Neural progenitor cell (in vitro differentiated cells): Measurements from ENCODE around the gene SLC50A1. TPM values are rescaled to one million over a fixed set of nuclear protein-coding genes. Genes with fewer than 3 reads are reported as not detected.

Source experiments
- DNase-seq: peaks from one replicate; pipeline ENCODE4 v3.0.0-alpha.2; 2016; ENCODE audit warnings: low spot score
- H2AFZ ChIP-seq: fragments of 200-600 bp; sonication (generic); replicated peaks from 2 replicates; pipeline ENCODE4 v1.6.1; 2016; ENCODE audit warnings: antibody characterized with exemption
- H3F3A ChIP-seq: fragments of 200-600 bp; sonication (generic); 2 replicates; pipeline ENCODE4 v1.6.1; 2016; ENCODE audit warnings: antibody characterized with exemption, low read depth
- H3K27ac ChIP-seq: fragments of 200-600 bp; sonication (generic); 2 replicates; pipeline ENCODE4 v1.5.1; 2016; ENCODE audit warnings: mild to moderate bottlenecking
- H3K27me3 ChIP-seq: fragments of 200-600 bp; sonication (generic); 2 replicates; pipeline ENCODE4 v1.6.1; 2016; ENCODE audit warnings: mild to moderate bottlenecking, moderate library complexity
- H3K36me3 ChIP-seq: fragments of 200-600 bp; sonication (generic); 2 replicates; pipeline ENCODE4 v1.5.1; 2016
- H3K4me1 ChIP-seq: fragments of 200-600 bp; sonication (generic); 2 replicates; pipeline ENCODE4 v1.6.1; 2016; ENCODE audit warnings: mixed run types
- H3K4me2 ChIP-seq: fragments of 200-600 bp; sonication (generic); 2 replicates; pipeline ENCODE4 v1.6.1; 2016
- H3K4me3 ChIP-seq: fragments of 200-600 bp; sonication (generic); 2 replicates; pipeline ENCODE4 v1.5.1; 2016
- H3K79me2 ChIP-seq: fragments of 200-600 bp; sonication (generic); 2 replicates; pipeline ENCODE4 v1.6.1; 2016; ENCODE audit warnings: low read depth
- H3K9ac ChIP-seq: fragments of 200-600 bp; sonication (generic); 2 replicates; pipeline ENCODE4 v1.6.1; 2016
- H3K9me3 ChIP-seq: fragments of 200-600 bp; sonication (generic); 2 replicates; pipeline ENCODE4 v1.5.1; 2016; ENCODE audit warnings: low read depth
- H4K20me1 ChIP-seq: fragments of 200-600 bp; sonication (generic); 2 replicates; pipeline ENCODE4 v1.6.1; 2016; ENCODE audit warnings: low read depth
- H3K27ac Mint-ChIP-seq: 3 replicates; pipeline ENCODE4 v1.8.0; 2021; ENCODE audit warnings: mixed read lengths
- H3K27me3 Mint-ChIP-seq: 2 replicates; pipeline ENCODE4 v1.8.0; 2022; ENCODE audit warnings: low read depth, mild to moderate bottlenecking, inconsistent platforms, moderate library complexity, mixed read lengths; ENCODE audit not compliant: insufficient read depth
- H3K36me3 Mint-ChIP-seq: 3 replicates; pipeline ENCODE4 v1.8.0; 2021; ENCODE audit warnings: mixed read lengths
- H3K4me1 Mint-ChIP-seq: 3 replicates; pipeline ENCODE4 v1.8.0; 2021; ENCODE audit warnings: mixed read lengths
- H3K4me3 Mint-ChIP-seq: 3 replicates; pipeline ENCODE4 v1.8.0; 2021; ENCODE audit warnings: mild to moderate bottlenecking, moderate library complexity, mixed read lengths
- H3K9me3 Mint-ChIP-seq: 3 replicates; pipeline ENCODE4 v1.8.0; 2020; ENCODE audit warnings: mixed read lengths
- CTCF ChIP-seq: fragments of 200-600 bp; sonication (generic); IDR thresholded peaks from 2 replicates; pipeline ENCODE4 v1.5.1; 2017; ENCODE audit warnings: antibody characterized with exemption, mild to moderate bottlenecking
- EZH2 ChIP-seq: fragments of 200-600 bp; sonication (generic); IDR thresholded peaks from 2 replicates; pipeline ENCODE4 v1.6.1; 2017; ENCODE audit warnings: antibody characterized with exemption, mild to moderate bottlenecking, moderate library complexity
- EZH2phosphoT487 ChIP-seq: fragments of 200-600 bp; sonication (generic); IDR thresholded peaks from 2 replicates; pipeline ENCODE4 v1.6.1; 2017; ENCODE audit warnings: antibody characterized with exemption
- total RNA-seq: library from RNA; depleted of rRNA; stranded (reverse); fragments of >200 nt; gene quantifications from 2 replicates; pipeline ENCODE4 v1.2.3, GENCODE V29; 2015; ENCODE audit warnings: low replicate concordance

Gene SLC50A1
- total RNA-seq, 1 donor from 2014 or later: 14.4 TPM

- Mint-ChIP-seq H3K27me3 (peaks cover 13% of the 10 kb centered on the region), H3K27ac (no peak overlapping the region), H3K36me3 (peaks cover 21% of the 10 kb centered on the region), H3K9me3 (no peaks in the 10 kb centered on the region), H3K4me3 (peak overlapping the region; percentile 42), H3K4me1 (peaks cover 31% of the 10 kb centered on the region)
- no peaks in the 10 kb centered on the region for H3K9me3 ChIP-seq
- no peak overlapping the region for H3K4me3 ChIP-seq
- peaks cover 36% of the 10 kb centered on the region for H3F3A ChIP-seq
- H3K9ac ChIP-seq: no peak overlapping the region
- no peaks in the 10 kb centered on the region for H4K20me1 ChIP-seq
- TF ChIP-seq EZH2: no peak
- TF ChIP-seq CTCF: no peak
- no peak for TF ChIP-seq EZH2phosphoT487
- H3K4me2 ChIP-seq: no peak overlapping the region
- H3K27me3 ChIP-seq: no peaks in the 10 kb centered on the region
- no peaks in the 10 kb centered on the region for H3K36me3 ChIP-seq
- H3K79me2 ChIP-seq: peaks cover 8% of the 10 kb centered on the region
- no peak overlapping the region for H3K27ac ChIP-seq
- H2AFZ ChIP-seq: no peak overlapping the region
- no peak for DNase-seq
- no peaks in the 10 kb centered on the region for H3K4me1 ChIP-seq
Measured at GRCh38 chr1:155177918-155178281, 42.2 kb downstream of the SLC50A1 start.

GRCh38 chr1:155178441-155179111 lies 42.9 kb downstream of the SLC50A1 start:
- no peaks in the 10 kb centered on the region for H4K20me1 ChIP-seq
- TF ChIP-seq EZH2 (no peak), EZH2phosphoT487 (no peak), CTCF (no peak)
- H2AFZ ChIP-seq: no peak overlapping the region
- peak overlapping the region; percentile 14 for H3K4me3 Mint-ChIP-seq
- no peaks in the 10 kb centered on the region for H3K9me3 Mint-ChIP-seq
- peaks cover 11% of the 10 kb centered on the region for H3K27me3 Mint-ChIP-seq
- H3K4me1 ChIP-seq: no peaks in the 10 kb centered on the region
- H3K9ac ChIP-seq: no peak overlapping the region
- H3K4me1 Mint-ChIP-seq: peaks cover 25% of the 10 kb centered on the region
- no peak for DNase-seq
- no peaks in the 10 kb centered on the region for H3K9me3 ChIP-seq
- H3K36me3 Mint-ChIP-seq: peaks cover 21% of the 10 kb centered on the region
- no peak overlapping the region for H3K27ac ChIP-seq
- H3K79me2 ChIP-seq: peaks cover 8% of the 10 kb centered on the region
- H3F3A ChIP-seq: peaks cover 29% of the 10 kb centered on the region
- no peak overlapping the region for H3K4me3 ChIP-seq
- no peak overlapping the region for H3K27ac Mint-ChIP-seq
- no peaks in the 10 kb centered on the region for H3K36me3 ChIP-seq
- no peak overlapping the region for H3K4me2 ChIP-seq
- no peaks in the 10 kb centered on the region for H3K27me3 ChIP-seq

- peaks cover 22% of the 10 kb centered on the region for H3K36me3 Mint-ChIP-seq
- no peaks in the 10 kb centered on the region for H3K36me3 ChIP-seq
- peaks cover 22% of the 10 kb centered on the region for H3K4me1 Mint-ChIP-seq
- H3K9ac ChIP-seq: no peak overlapping the region
- H3K27ac ChIP-seq: no peak overlapping the region
- no peaks in the 10 kb centered on the region for H3K4me1 ChIP-seq
- no peak overlapping the region for H3K27ac Mint-ChIP-seq
- H2AFZ ChIP-seq: no peak overlapping the region
- TF ChIP-seq CTCF (no peak), EZH2phosphoT487 (no peak), EZH2 (no peak)
- no peaks in the 10 kb centered on the region for H3K27me3 ChIP-seq
- DNase-seq: no peak
- H3K4me3 ChIP-seq: no peak overlapping the region
- peaks cover 8% of the 10 kb centered on the region for H3K27me3 Mint-ChIP-seq
- no peak overlapping the region for H3K4me2 ChIP-seq
- no peaks in the 10 kb centered on the region for H3K9me3 Mint-ChIP-seq
- peaks cover 8% of the 10 kb centered on the region for H3K79me2 ChIP-seq
- peaks cover 21% of the 10 kb centered on the region for H3F3A ChIP-seq
- no peaks in the 10 kb centered on the region for H3K9me3 ChIP-seq
- peak overlapping the region; percentile 14 for H3K4me3 Mint-ChIP-seq
- H4K20me1 ChIP-seq: no peaks in the 10 kb centered on the region
Measured at GRCh38 chr1:155179112-155180031, 43.7 kb downstream of the SLC50A1 start.
